Measurements from ENCODE around the gene FOXRED2. TPM values are rescaled to one million over a fixed set of nuclear protein-coding genes. Genes with fewer than 3 reads are reported as not detected.

Gene FOXRED2
- total RNA-seq, 1 experiment from 2014 or later, result 37.7 TPM

DNA sequence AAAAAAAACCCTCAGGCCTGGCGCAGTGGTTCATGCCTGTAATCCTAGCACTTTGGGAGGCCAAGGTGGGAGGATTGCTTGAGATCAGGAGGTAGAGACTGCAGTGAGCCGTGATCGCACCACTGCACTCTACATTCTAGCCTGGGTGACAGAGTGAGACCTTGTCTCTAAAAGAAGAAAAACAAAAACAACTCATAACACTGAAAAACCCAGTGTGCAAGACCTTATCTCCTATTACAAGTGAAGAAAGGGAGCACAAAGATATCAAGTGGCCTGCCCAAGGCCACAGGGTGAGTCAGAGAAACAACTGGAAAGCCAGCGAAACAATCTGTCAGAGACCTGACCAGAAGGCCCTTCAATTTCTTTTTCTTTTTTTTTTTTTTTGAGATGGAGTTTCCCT, 27.9 kb downstream of the FOXRED2 start:
- Histone ChIP-seq H3K27ac (ENCODE audit: low read length) (no peak overlapping the region), H3K36me3 (ENCODE audit: control insufficient read depth, insufficient read depth, low read length) (peaks cover 2% of the 10 kb centered on the region), H3K4me3 (ENCODE audit: low read depth in 2 of 2, low read length in 2 of 2) (no peak overlapping the region), H3K27me3 (ENCODE audit: control insufficient read depth, insufficient read depth, low read length) (no peaks in the 10 kb centered on the region), H3K4me1 (ENCODE audit: control insufficient read depth, insufficient read depth, low read length) (peaks cover 7% of the 10 kb centered on the region), H3K9me3 (ENCODE audit: control insufficient read depth, insufficient read depth, low read depth, low read length) (no peaks in the 10 kb centered on the region)
- DNase-seq (ENCODE audit: low read depth, low spot score), result no peak
- ChIA-PET POLR2A (no interaction called here), CTCF (no interaction called here)
- ATAC-seq, result no peak
- intact Hi-C loops (cut with micrococcal nuclease; ENCODE audit: unreplicated experiment), result no loop called here
- in situ Hi-C loops (cut with HindIII; ENCODE audit: low pct_unique_long_range_greater_than_20kb, low sequenced_read_pairs), result no loop called here
- BruUV-seq (replicated peaks), result no TSS peak
- TF ChIP-seq POLR2AphosphoS5 (IDR thresholded peaks at IDR 0.05; ENCODE audit: low read depth, low read length) (no peak), SIN3A (IDR thresholded peaks at IDR 0.05; ENCODE audit: borderline replicate concordance, insufficient read depth, low read depth, low read length) (no peak), TCF7L2 (IDR thresholded peaks at IDR 0.05; ENCODE audit: low read depth, low read length) (no peak)
- TF ChIP-seq, protein P1, sequence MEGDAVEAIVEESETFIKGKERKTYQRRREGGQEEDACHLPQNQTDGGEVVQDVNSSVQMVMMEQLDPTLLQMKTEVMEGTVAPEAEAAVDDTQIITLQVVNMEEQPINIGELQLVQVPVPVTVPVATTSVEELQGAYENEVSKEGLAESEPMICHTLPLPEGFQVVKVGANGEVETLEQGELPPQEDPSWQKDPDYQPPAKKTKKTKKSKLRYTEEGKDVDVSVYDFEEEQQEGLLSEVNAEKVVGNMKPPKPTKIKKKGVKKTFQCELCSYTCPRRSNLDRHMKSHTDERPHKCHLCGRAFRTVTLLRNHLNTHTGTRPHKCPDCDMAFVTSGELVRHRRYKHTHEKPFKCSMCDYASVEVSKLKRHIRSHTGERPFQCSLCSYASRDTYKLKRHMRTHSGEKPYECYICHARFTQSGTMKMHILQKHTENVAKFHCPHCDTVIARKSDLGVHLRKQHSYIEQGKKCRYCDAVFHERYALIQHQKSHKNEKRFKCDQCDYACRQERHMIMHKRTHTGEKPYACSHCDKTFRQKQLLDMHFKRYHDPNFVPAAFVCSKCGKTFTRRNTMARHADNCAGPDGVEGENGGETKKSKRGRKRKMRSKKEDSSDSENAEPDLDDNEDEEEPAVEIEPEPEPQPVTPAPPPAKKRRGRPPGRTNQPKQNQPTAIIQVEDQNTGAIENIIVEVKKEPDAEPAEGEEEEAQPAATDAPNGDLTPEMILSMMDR (IDR thresholded peaks at IDR 0.05), result no peak
- TF ChIP-seq, protein P2, sequence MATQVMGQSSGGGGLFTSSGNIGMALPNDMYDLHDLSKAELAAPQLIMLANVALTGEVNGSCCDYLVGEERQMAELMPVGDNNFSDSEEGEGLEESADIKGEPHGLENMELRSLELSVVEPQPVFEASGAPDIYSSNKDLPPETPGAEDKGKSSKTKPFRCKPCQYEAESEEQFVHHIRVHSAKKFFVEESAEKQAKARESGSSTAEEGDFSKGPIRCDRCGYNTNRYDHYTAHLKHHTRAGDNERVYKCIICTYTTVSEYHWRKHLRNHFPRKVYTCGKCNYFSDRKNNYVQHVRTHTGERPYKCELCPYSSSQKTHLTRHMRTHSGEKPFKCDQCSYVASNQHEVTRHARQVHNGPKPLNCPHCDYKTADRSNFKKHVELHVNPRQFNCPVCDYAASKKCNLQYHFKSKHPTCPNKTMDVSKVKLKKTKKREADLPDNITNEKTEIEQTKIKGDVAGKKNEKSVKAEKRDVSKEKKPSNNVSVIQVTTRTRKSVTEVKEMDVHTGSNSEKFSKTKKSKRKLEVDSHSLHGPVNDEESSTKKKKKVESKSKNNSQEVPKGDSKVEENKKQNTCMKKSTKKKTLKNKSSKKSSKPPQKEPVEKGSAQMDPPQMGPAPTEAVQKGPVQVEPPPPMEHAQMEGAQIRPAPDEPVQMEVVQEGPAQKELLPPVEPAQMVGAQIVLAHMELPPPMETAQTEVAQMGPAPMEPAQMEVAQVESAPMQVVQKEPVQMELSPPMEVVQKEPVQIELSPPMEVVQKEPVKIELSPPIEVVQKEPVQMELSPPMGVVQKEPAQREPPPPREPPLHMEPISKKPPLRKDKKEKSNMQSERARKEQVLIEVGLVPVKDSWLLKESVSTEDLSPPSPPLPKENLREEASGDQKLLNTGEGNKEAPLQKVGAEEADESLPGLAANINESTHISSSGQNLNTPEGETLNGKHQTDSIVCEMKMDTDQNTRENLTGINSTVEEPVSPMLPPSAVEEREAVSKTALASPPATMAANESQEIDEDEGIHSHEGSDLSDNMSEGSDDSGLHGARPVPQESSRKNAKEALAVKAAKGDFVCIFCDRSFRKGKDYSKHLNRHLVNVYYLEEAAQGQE (IDR thresholded peaks at IDR 0.05; ENCODE audit: insufficient read depth in 1 of 2, low read depth in 2 of 2, low read length in 1 of 2), result no peak

DNA sequence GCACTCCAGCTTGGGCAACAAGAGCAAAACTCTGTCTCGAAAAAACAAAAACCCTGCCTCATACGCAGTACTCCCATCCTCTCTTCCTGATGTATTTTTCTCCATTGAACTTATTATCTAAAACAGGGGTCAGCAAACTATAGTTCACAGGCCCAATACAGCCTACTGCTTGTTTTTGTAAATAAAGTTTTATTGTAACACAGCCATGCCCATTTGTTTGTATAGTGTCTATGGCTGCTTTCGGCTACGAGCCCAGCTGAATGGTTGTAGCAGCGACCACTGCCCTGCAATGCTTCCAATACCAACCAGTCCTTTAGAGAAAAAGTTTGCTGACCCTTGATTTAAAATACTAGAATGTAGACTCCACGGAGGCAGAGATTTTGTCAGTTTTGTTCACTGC, 31.5 kb downstream of the FOXRED2 start:
- POLR2A ChIA-PET, result no interaction called here
- Histone ChIP-seq H3K4me3 (ENCODE audit: low read depth in 2 of 2, low read length in 2 of 2) (no peak overlapping the region), H3K27me3 (ENCODE audit: control insufficient read depth, insufficient read depth, low read length) (no peaks in the 10 kb centered on the region), H3K36me3 (ENCODE audit: control insufficient read depth, insufficient read depth, low read length) (peaks cover 2% of the 10 kb centered on the region; the same call in 1 of the 2 replicates), H3K9me3 (ENCODE audit: control insufficient read depth, insufficient read depth, low read depth, low read length) (no peaks in the 10 kb centered on the region), H3K27ac (ENCODE audit: low read length) (no peak overlapping the region), H3K4me1 (ENCODE audit: control insufficient read depth, insufficient read depth, low read length) (peaks cover 2% of the 10 kb centered on the region)
- TF ChIP-seq, protein P1 (IDR thresholded peaks at IDR 0.05), result no peak
- TF ChIP-seq POLR2AphosphoS5 (IDR thresholded peaks at IDR 0.05; ENCODE audit: low read depth, low read length) (no peak), SIN3A (IDR thresholded peaks at IDR 0.05; ENCODE audit: borderline replicate concordance, insufficient read depth, low read depth, low read length) (no peak), TCF7L2 (IDR thresholded peaks at IDR 0.05; ENCODE audit: low read depth, low read length) (no peak)
- TF ChIP-seq, protein P2 (IDR thresholded peaks at IDR 0.05; ENCODE audit: insufficient read depth in 1 of 2, low read depth in 2 of 2, low read length in 1 of 2), result no peak
- DNase-seq (ENCODE audit: low read depth, low spot score), result no peak
- ATAC-seq, result no peak
- in situ Hi-C loops (cut with HindIII; ENCODE audit: low pct_unique_long_range_greater_than_20kb, low sequenced_read_pairs) (no loop called here), intact Hi-C loops (cut with micrococcal nuclease; ENCODE audit: unreplicated experiment) (no loop called here)
- no TSS peak for BruUV-seq (replicated peaks)
- CTCF ChIA-PET, result no interaction called here

Data from Panc1 (cell line).